Osteocyte (in vitro differentiated cells): ENCODE results near the gene USP21. TPM values are rescaled to one million over a fixed set of nuclear protein-coding genes. Genes with fewer than 3 reads are reported as not detected.
"Not testable (repeated sequence)": the region's sequence is repeated elsewhere in the genome, so short reads cannot be mapped to it uniquely, and the experiment has no call there.

Experiments
- DNase-seq: peaks from one replicate; pipeline ENCODE4 v3.0.0; 2021; ENCODE audit warnings: mixed read lengths; ENCODE audit not compliant: unreplicated experiment; ENCODE audit errors: extremely low spot score
- H3K27ac Mint-ChIP-seq: one replicate; pipeline ENCODE4 v1.8.0; 2021; ENCODE audit warnings: mild to moderate bottlenecking, mixed read lengths; ENCODE audit not compliant: unreplicated experiment
- H3K27me3 Mint-ChIP-seq: one replicate; pipeline ENCODE4 v1.8.0; 2021; ENCODE audit warnings: mixed read lengths; ENCODE audit not compliant: unreplicated experiment
- H3K36me3 Mint-ChIP-seq: one replicate; pipeline ENCODE4 v1.8.0; 2021; ENCODE audit warnings: mixed read lengths; ENCODE audit not compliant: unreplicated experiment
- H3K4me1 Mint-ChIP-seq: one replicate; pipeline ENCODE4 v1.8.0; 2021; ENCODE audit warnings: mixed read lengths; ENCODE audit not compliant: unreplicated experiment
- H3K4me3 Mint-ChIP-seq: one replicate; pipeline ENCODE4 v1.8.0; 2021; ENCODE audit warnings: mild to moderate bottlenecking, moderate library complexity, mixed read lengths; ENCODE audit not compliant: unreplicated experiment
- H3K9me3 Mint-ChIP-seq: one replicate; pipeline ENCODE4 v1.8.0; 2021; ENCODE audit warnings: mixed read lengths; ENCODE audit not compliant: unreplicated experiment
- total RNA-seq: library from RNA; stranded (reverse); gene quantifications from 2 replicates; pipeline ENCODE4 v1.2.1, GENCODE V29; 2021
- TF ChIP-seq, protein P1 (sequence below): fragments of 200-600 bp; sonication (generic); IDR thresholded peaks from 2 replicates; pipeline ENCODE4 v1.5.0; 2021; ENCODE audit warnings: antibody characterized with exemption, mild to moderate bottlenecking, moderate library complexity

The USP21 gene
- total RNA-seq, 1 donor from 2014 or later: 27.5 TPM

- Mint-ChIP-seq H3K4me1 (peaks cover 44% of the 10 kb centered on the region), H3K27ac (no peak overlapping the region), H3K36me3 (peaks cover 5% of the 10 kb centered on the region), H3K4me3 (no peak overlapping the region), H3K9me3 (no peaks in the 10 kb centered on the region), H3K27me3 (no peaks in the 10 kb centered on the region)
- no peak for DNase-seq
- TF ChIP-seq, protein P1, sequence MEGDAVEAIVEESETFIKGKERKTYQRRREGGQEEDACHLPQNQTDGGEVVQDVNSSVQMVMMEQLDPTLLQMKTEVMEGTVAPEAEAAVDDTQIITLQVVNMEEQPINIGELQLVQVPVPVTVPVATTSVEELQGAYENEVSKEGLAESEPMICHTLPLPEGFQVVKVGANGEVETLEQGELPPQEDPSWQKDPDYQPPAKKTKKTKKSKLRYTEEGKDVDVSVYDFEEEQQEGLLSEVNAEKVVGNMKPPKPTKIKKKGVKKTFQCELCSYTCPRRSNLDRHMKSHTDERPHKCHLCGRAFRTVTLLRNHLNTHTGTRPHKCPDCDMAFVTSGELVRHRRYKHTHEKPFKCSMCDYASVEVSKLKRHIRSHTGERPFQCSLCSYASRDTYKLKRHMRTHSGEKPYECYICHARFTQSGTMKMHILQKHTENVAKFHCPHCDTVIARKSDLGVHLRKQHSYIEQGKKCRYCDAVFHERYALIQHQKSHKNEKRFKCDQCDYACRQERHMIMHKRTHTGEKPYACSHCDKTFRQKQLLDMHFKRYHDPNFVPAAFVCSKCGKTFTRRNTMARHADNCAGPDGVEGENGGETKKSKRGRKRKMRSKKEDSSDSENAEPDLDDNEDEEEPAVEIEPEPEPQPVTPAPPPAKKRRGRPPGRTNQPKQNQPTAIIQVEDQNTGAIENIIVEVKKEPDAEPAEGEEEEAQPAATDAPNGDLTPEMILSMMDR: no peak
Measured at GRCh38 chr1:161114556-161114955, 44.7 kb upstream of the USP21 start.

GRCh38 chr1:161115132-161115711 is 44.1 kb upstream of the USP21 start:
- Mint-ChIP-seq H3K27me3 (no peaks in the 10 kb centered on the region), H3K36me3 (peaks cover 6% of the 10 kb centered on the region), H3K9me3 (no peaks in the 10 kb centered on the region), H3K27ac (no peak overlapping the region), H3K4me1 (peaks cover 48% of the 10 kb centered on the region), H3K4me3 (no peak overlapping the region)
- DNase-seq: no peak
- TF ChIP-seq, protein P1: no peak

DNA sequence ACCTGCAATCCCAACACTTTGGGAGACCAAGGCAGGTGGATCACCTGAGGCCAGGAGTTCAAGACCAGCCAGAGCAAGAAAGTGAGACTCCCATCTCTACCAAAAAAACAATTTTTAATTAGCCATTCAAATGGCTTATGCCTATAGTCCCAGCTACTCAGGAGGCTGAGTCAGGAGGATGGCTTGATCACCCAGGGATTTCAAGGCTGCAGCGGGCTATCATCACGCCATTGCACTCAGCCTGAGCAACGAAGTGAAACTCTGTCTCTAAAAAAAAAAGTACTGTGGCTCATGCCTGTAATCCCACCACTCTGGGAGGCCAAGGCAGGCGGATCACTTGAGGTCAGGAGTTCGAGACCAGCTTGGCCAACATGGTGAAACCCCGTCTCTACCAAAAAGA is 43.3 kb upstream of the USP21 start:
- not testable (repeated sequence) for H3K27ac Mint-ChIP-seq
- Mint-ChIP-seq H3K4me3 (peak overlapping the region; percentile 94), H3K4me1 (peaks cover 48% of the 10 kb centered on the region)

GRCh38 chr1:161117759-161118581 is 41.3 kb upstream of the USP21 start, which contains the start of the genes NIT1 and PFDN2:
Gene NIT1, plus strand, starts transcription at chr1:161118105. Its CDS starts 72 bp downstream, at chr1:161118177.
Gene PFDN2, minus strand, starts transcription at chr1:161118037. Its CDS starts 11 bp downstream, at chr1:161118026.
- no peaks in the 10 kb centered on the region for H3K9me3 Mint-ChIP-seq
- peaks cover 48% of the 10 kb centered on the region for H3K4me1 Mint-ChIP-seq
- H3K4me3 Mint-ChIP-seq: peak within 1 kb of the TSS; percentile 94
- TF ChIP-seq, protein P1: no peak
- peak within 1 kb of the TSS; percentile 94 for H3K27ac Mint-ChIP-seq
- H3K27me3 Mint-ChIP-seq: no peaks in the 10 kb centered on the region
- H3K36me3 Mint-ChIP-seq: peaks cover 25% of the 10 kb centered on the region
- peak; percentile 94 for DNase-seq

More for the DNA sequence above, 43.3 kb upstream of the USP21 start:
- DNase-seq, H3K9me3 Mint-ChIP-seq, H3K27me3 Mint-ChIP-seq, H3K36me3 Mint-ChIP-seq: not testable (repeated sequence)

DNA sequence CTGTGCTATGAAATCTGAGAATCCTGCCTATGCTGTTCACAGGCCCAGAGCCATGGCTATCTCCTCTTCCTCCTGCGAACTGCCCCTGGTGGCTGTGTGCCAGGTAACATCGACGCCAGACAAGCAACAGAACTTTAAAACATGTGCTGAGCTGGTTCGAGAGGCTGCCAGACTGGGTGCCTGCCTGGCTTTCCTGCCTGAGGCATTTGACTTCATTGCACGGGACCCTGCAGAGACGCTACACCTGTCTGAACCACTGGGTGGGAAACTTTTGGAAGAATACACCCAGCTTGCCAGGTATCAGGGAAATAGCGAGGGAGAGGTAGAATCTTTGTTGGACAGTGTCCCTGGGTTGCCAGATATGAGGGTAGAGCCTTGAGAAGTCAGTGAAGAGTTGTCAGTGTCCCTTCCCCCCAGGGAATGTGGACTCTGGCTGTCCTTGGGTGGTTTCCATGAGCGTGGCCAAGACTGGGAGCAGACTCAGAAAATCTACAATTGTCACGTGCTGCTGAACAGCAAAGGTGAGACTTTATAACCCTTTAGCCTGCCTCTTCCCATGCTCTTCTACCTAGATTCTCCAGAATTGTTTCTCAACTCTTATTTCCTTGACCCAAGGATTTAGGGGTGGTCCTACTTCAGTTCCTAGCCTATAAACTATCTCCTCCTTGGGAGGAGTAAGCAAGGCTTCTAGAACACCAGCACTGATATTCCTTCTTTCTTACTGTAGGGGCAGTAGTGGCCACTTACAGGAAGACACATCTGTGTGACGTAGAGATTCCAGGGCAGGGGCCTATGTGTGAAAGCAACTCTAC is 40.0 kb upstream of the USP21 start:
- Mint-ChIP-seq H3K4me3 (peak overlapping the region; percentile 94), H3K27ac (peak overlapping the region; percentile 94), H3K9me3 (no peaks in the 10 kb centered on the region), H3K27me3 (no peaks in the 10 kb centered on the region), H3K36me3 (peaks cover 28% of the 10 kb centered on the region), H3K4me1 (peaks cover 41% of the 10 kb centered on the region)
- DNase-seq: no peak
- TF ChIP-seq, protein P1: peak; percentile 43
